WERI-Rb-1 (cell line): Measurements from ENCODE around the gene SV2C.
"Not testable (repeated sequence)": the region's sequence is repeated elsewhere in the genome, so short reads cannot be mapped to it uniquely, and the experiment has no call there.

ENCODE experiments used
- DNase-seq: peaks from one replicate; pipeline ENCODE4 v3.0.0-alpha.2; 2020
- H3K27ac ChIP-seq: fragments of 250-450 bp; sonication (Bioruptor Pico); 2 replicates; pipeline ENCODE4 v1.5.1; 2020; ENCODE audit warnings: mild to moderate bottlenecking, moderate library complexity
- H3K27me3 ChIP-seq: fragments of 250-450 bp; sonication (Bioruptor Pico); 2 replicates; pipeline ENCODE4 v1.5.1; 2021; ENCODE audit warnings: mild to moderate bottlenecking, low read depth, moderate library complexity; ENCODE audit not compliant: insufficient read depth, severe bottlenecking
- H3K36me3 ChIP-seq: fragments of 250-450 bp; sonication (Bioruptor Pico); 2 replicates; pipeline ENCODE4 v1.5.1; 2020; ENCODE audit warnings: mild to moderate bottlenecking, moderate library complexity
- H3K4me3 ChIP-seq: 2 replicates; pipeline ENCODE4 v1.5.1; 2011; ENCODE audit warnings: low read depth, mild to moderate bottlenecking, control low read depth, low read length
- H3K9me3 ChIP-seq: fragments of 250-450 bp; sonication (Bioruptor Pico); 2 replicates; pipeline ENCODE4 v1.5.1; 2021; ENCODE audit warnings: mild to moderate bottlenecking, moderate library complexity; ENCODE audit not compliant: severe bottlenecking
- TF ChIP-seq, protein P1 (sequence below): IDR thresholded peaks from 2 replicates; pipeline ENCODE4 v1.5.1; 2011; ENCODE audit warnings: low read depth, mild to moderate bottlenecking, control low read depth, inconsistent platforms, low read length

The SV2C gene

DNA sequence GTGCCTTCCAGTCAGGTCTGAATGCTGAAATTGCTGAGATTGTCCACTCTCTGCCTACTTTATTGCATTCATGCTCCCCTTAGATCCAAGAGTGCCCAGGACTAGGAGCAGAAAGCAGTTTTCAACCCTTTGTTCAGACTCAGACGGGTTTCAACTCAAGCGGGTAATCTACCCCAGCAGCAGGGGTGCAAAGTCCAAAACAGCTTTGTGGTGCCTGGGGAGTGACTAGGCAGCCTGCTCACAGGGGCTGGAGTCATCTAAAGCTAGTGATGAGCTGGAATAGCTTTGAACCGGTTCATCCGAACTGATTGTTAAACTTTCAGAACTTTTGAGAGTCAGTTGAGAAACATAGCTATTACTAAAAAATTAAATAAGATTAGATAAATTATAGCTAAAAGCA is 248.9 kb downstream of the SV2C start:
- no peak overlapping the region for H3K27ac ChIP-seq
- H3K36me3 ChIP-seq: no peaks in the 10 kb centered on the region
- no peak overlapping the region for H3K4me3 ChIP-seq
- H3K9me3 ChIP-seq: peaks cover 10% of the 10 kb centered on the region
- TF ChIP-seq, protein P1, sequence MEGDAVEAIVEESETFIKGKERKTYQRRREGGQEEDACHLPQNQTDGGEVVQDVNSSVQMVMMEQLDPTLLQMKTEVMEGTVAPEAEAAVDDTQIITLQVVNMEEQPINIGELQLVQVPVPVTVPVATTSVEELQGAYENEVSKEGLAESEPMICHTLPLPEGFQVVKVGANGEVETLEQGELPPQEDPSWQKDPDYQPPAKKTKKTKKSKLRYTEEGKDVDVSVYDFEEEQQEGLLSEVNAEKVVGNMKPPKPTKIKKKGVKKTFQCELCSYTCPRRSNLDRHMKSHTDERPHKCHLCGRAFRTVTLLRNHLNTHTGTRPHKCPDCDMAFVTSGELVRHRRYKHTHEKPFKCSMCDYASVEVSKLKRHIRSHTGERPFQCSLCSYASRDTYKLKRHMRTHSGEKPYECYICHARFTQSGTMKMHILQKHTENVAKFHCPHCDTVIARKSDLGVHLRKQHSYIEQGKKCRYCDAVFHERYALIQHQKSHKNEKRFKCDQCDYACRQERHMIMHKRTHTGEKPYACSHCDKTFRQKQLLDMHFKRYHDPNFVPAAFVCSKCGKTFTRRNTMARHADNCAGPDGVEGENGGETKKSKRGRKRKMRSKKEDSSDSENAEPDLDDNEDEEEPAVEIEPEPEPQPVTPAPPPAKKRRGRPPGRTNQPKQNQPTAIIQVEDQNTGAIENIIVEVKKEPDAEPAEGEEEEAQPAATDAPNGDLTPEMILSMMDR: no peak
- H3K27me3 ChIP-seq: no peaks in the 10 kb centered on the region
- DNase-seq: no peak

DNA sequence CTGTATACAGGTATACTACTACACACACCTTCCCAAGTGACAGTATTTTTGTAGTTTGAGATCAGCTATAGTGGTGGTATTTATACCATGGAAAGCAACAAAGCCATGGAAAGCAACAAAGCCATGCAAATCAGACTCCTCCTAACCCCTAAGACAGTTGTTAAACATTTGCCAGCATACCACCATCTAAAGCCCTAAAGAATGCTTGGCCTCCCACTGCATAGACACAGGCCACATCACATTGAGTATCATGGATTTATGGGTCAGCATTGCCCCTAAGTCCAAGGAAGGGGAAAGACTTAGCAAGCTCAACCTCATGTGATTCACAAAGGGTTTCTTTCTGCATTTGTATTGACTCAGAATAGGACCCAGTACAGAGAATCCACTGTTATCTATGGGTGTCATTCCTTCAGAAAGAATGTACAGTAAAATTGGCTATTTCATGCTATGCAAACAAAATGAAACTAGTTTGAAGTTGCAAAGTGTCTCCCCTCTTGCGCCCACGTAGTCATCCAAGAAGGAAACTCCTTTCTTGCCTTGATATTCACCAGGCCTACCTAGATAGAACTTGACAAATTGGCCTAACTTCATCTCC is 249.5 kb downstream of the SV2C start:
- no peak overlapping the region for H3K27ac ChIP-seq
- H3K4me3 ChIP-seq: no peak overlapping the region

DNA sequence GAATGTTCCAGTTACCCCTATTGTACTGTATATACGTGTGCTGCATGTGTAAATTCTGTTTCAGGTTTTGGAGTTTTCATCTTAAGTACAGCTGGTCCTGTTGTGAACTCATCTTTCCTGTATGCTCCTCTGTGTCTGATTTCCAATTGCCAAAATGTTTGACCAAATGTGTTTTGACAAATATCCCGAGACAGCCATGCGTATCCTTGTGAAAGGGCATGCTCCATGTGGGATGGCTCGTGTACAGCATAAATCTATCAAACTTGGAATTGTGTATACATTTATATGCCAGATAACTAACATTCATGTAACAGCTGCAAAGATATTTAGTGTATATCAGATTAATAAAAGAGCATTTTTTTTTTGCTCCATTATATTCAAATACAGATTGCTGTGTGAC is 250.4 kb downstream of the SV2C start:
- no peak for DNase-seq
- H3K36me3 ChIP-seq: no peaks in the 10 kb centered on the region
- TF ChIP-seq, protein P1: no peak
- peaks cover 14% of the 10 kb centered on the region for H3K9me3 ChIP-seq
- H3K27ac ChIP-seq: no peak overlapping the region
- H3K27me3 ChIP-seq: no peaks in the 10 kb centered on the region
- no peak overlapping the region for H3K4me3 ChIP-seq

More for the DNA sequence above, 249.5 kb downstream of the SV2C start:
- Histone ChIP-seq H3K27me3 (no peaks in the 10 kb centered on the region), H3K9me3 (peaks cover 14% of the 10 kb centered on the region), H3K36me3 (no peaks in the 10 kb centered on the region)
- TF ChIP-seq, protein P1: no peak
- DNase-seq: no peak

DNA sequence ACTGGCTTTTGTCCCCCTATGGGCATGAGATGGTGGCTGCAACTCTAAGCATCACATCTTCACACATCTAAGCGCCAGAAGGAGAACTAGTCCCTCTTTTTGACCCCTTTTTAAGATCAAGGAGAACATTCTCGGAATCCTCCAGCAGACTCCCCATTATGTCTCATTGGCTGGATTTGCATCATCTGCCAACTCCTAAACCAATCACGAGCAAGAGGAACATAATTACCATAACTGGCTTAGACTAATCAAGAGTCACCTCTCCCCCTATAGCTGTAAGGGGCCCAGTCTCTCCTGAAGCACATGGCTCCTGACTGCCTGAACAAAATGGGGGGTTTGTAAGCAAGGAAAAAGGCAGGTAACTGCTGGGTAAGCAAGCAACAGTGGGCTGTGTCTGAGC is 251.4 kb downstream of the SV2C start:
- TF ChIP-seq, protein P1: 0 out of 2 replicates have a peak, but pooled peaks have one; percentile 6
- no peak for DNase-seq
- no peak overlapping the region for H3K4me3 ChIP-seq
- no peaks in the 10 kb centered on the region for H3K36me3 ChIP-seq
- H3K27ac ChIP-seq: no peak overlapping the region
- H3K27me3 ChIP-seq: no peaks in the 10 kb centered on the region
- H3K9me3 ChIP-seq: peaks cover 14% of the 10 kb centered on the region

DNA sequence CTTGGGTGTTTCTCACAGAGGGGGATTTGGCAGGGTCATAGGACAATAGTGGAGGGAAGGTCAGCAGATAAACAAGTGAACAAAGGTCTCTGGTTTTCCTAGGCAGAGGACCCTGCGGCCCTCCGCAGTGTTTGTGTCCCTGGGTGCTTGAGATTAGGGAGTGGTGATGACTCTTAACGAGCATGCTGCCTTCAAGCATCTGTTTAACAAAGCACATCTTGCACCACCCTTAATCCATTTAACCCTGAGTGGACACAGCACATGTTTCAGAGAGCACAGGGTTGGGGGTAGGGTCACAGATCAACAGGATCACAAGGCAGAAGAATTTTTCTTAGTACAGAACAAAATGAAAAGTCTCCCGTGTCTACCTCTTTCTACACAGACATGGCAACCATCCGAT is 252.3 kb downstream of the SV2C start:
- DNase-seq, H3K27me3 ChIP-seq: not testable (repeated sequence)

DNA sequence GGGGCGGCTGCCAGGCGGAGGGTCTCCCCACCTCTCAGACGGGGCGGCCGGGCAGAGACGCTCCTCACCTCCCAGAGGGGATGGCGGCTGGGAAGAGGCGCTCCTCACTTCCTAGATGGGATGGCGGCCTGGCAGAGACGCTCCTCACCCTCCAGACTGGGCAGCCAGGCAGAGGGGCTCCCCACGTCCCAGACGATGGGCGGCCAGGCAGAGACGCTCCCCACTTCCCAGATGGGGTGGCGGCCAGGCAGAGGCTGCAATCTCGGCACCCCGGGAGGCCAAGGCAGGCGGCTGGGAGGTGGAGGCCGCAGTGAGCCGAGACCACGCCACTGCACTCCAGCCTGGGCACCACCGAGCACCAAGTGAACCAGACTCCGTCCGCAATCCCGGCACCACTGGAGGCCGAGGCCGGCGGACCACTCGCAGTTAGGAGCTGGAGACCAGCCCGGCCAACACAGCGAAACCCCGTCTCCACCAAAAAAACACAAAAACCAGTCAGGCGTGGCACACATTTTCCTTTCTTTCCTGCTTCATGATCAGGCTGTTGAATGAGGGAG is 253.1 kb downstream of the SV2C start:
- H3K27me3 ChIP-seq, H3K36me3 ChIP-seq, H3K4me3 ChIP-seq, DNase-seq, H3K27ac ChIP-seq: not testable (repeated sequence)
- peaks cover 14% of the 10 kb centered on the region for H3K9me3 ChIP-seq

More for the DNA sequence above, 252.3 kb downstream of the SV2C start:
- peaks cover 14% of the 10 kb centered on the region for H3K9me3 ChIP-seq
- H3K4me3 ChIP-seq, H3K36me3 ChIP-seq, H3K27ac ChIP-seq: not testable (repeated sequence)

DNA sequence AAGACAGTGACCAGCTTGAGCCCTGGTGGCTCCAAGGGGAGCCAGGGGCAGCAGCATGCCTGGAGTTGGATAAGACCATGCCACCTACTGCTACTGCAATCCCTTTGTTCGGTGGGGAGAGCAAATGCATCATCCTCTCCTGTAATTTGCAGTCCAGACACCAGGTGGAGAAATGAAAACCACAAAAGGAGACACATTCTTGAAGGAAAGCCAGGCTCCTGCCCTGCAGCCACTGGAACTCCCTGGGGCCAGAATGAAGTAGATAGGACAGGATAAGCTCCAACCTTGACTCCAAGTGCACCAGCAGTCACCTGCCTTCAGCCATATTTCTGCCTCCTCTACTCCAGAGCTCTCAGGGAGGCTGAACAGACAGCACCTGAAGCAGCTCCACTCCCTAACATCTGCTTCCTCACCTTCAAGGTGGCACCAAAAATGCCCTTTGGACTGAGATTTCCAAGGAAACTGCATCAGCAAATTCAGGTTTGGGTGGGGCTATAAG is 254.8 kb downstream of the SV2C start:
- H3K9me3 ChIP-seq: peaks cover 14% of the 10 kb centered on the region
- DNase-seq: peak; percentile 79
- H3K27ac ChIP-seq: peak overlapping the region; percentile 48
- no peak overlapping the region for H3K4me3 ChIP-seq
- TF ChIP-seq, protein P1: peak; percentile 66
- H3K36me3 ChIP-seq: no peaks in the 10 kb centered on the region
- no peaks in the 10 kb centered on the region for H3K27me3 ChIP-seq
